H1 (cell line): Measurements from ENCODE around the gene TOR4A. TPM values are rescaled to one million over a fixed set of nuclear protein-coding genes. Genes with fewer than 3 reads are reported as not detected.

Experiments
- CTCF ChIA-PET: fragments of 300-600 bp; sonication (Branson Sonifier 250); formaldehyde crosslinking; loops from one replicate; lab custom pipeline; 2021; ENCODE audit not compliant: partially characterized antibody; lab: Charles Lee
- POLR2A ChIA-PET: fragments of 300-600 bp; sonication (Branson Sonifier 250); formaldehyde crosslinking; loops from one replicate; lab custom pipeline; 2021; ENCODE audit warnings: inconsistent platforms; ENCODE audit not compliant: partially characterized antibody; lab: Charles Lee
- DNase-seq, 2 experiments: peaks; one replicate each; pipeline versions ENCODE4 v3.0.0 to v3.0.0-alpha.2; 2010 to 2022; ENCODE audit warnings: low spot score in 2 of 2, low read depth in 1 of 2, mixed read lengths in 1 of 2
- FAIRE-seq: peaks from 2 replicates; lab custom pipeline; 2011; peaks lifted over from hg19 to GRCh38; lab: Jason Lieb, UNC
- H2AFZ ChIP-seq: 2 replicates; pipeline ENCODE4 v1.8.1; 2012; ENCODE audit warnings: low read length, inconsistent platforms
- H2AK5ac ChIP-seq: 2 replicates; pipeline ENCODE4 v1.6.1; 2013; ENCODE audit warnings: low read depth, low read length
- H2BK120ac ChIP-seq: replicated peaks from 2 replicates; pipeline ENCODE3; 2013; ENCODE audit warnings: low read depth, low read length, inconsistent platforms
- H2BK12ac ChIP-seq: 2 replicates; pipeline ENCODE4 v1.6.1; 2013; ENCODE audit warnings: low read depth, low read length
- H2BK15ac ChIP-seq: 2 replicates; pipeline ENCODE4 v1.6.1; 2013; ENCODE audit warnings: low read length
- H2BK20ac ChIP-seq: 2 replicates; pipeline ENCODE4 v1.6.1; 2013; ENCODE audit warnings: low read length
- H2BK5ac ChIP-seq: 2 replicates; pipeline ENCODE4 v1.6.1; 2013; ENCODE audit warnings: low read depth, low read length
- H3K14ac ChIP-seq: 2 replicates; pipeline ENCODE4 v1.6.1; 2013; ENCODE audit warnings: inconsistent platforms; ENCODE audit not compliant: insufficient read length
- H3K18ac ChIP-seq: 2 replicates; pipeline ENCODE4 v1.6.1; 2013; ENCODE audit warnings: low read length; ENCODE audit errors: extremely low read depth
- H3K23ac ChIP-seq: 2 replicates; pipeline ENCODE4 v1.6.1; 2013; ENCODE audit warnings: inconsistent platforms; ENCODE audit not compliant: insufficient read length
- H3K23me2 ChIP-seq: 2 replicates; pipeline ENCODE4 v1.6.1; 2013; ENCODE audit warnings: low read depth, low read length
- H3K27ac ChIP-seq: 2 replicates; pipeline ENCODE4 v1.6.1; 2011; ENCODE audit warnings: low read depth, low read length, inconsistent platforms
- H3K27me3 ChIP-seq, 4 experiments: replicated peaks in 1 of 4; 1 replicate in 1 of 4; 2 replicates in 3 of 4; pipeline versions ENCODE4 v1.6.1 to v1.8.1; 2011 to 2013; ENCODE audit warnings: low read length in 3 of 4, mild to moderate bottlenecking in 3 of 4, inconsistent platforms in 2 of 4, mixed read lengths in 2 of 4, moderate library complexity in 1 of 4; ENCODE audit not compliant: control insufficient read depth in 3 of 4, insufficient read depth in 3 of 4; ENCODE audit errors: extremely low read depth in 1 of 4
- H3K36me3 ChIP-seq, 4 experiments: 2 replicates each; pipeline versions ENCODE4 v1.6.1 to v1.8.1; 2011 to 2013; ENCODE audit warnings: mild to moderate bottlenecking in 4 of 4, low read length in 3 of 4, moderate library complexity in 2 of 4, control low read depth in 1 of 4, inconsistent platforms in 1 of 4; ENCODE audit not compliant: insufficient read depth in 4 of 4, control insufficient read depth in 2 of 4
- H3K4ac ChIP-seq: replicated peaks from 2 replicates; pipeline ENCODE3; 2013; ENCODE audit warnings: low read length, low read depth, mixed read lengths, inconsistent platforms; ENCODE audit not compliant: insufficient read length
- H3K4me1 ChIP-seq, 4 experiments: replicated peaks in 1 of 4; 1 replicate in 1 of 4; 2 replicates in 3 of 4; pipeline versions ENCODE4 v1.6.1 to v1.8.1; 2011 to 2013; ENCODE audit warnings: low read length in 3 of 4, inconsistent platforms in 2 of 4, mixed read lengths in 1 of 4; ENCODE audit not compliant: insufficient read depth in 4 of 4, control insufficient read depth in 3 of 4
- H3K4me2 ChIP-seq, 2 experiments: 2 replicates each; pipeline versions ENCODE4 v1.6.1 to v1.8.1; 2011 to 2013; ENCODE audit warnings: low read depth in 2 of 2, low read length in 2 of 2, control low read depth in 1 of 2, inconsistent platforms in 1 of 2, mild to moderate bottlenecking in 1 of 2; ENCODE audit not compliant: insufficient read depth in 1 of 2
- H3K4me3 ChIP-seq, 4 experiments: fragments of 200-600, 300-600 bp in 1 of 4; sonication (generic), shearing (Covaris generic), sonication (Bioruptor Twin) in 1 of 4; 2 replicates each; pipeline versions ENCODE4 v1.5.1 to v1.8.1; 2011 to 2016; ENCODE audit warnings: low read length in 4 of 4, low read depth in 3 of 4, control low read depth in 2 of 4, inconsistent platforms in 2 of 4, mild to moderate bottlenecking in 2 of 4, mixed read lengths in 1 of 4, moderate library complexity in 1 of 4; ENCODE audit not compliant: insufficient read depth in 2 of 4; ENCODE audit errors: extremely low read depth in 1 of 4
- H3K56ac ChIP-seq: replicated peaks from 2 replicates; pipeline ENCODE3; 2013; ENCODE audit warnings: low read depth, mild to moderate bottlenecking, mixed read lengths, low read length, inconsistent platforms; ENCODE audit not compliant: insufficient read length
- H3K79me1 ChIP-seq: 2 replicates; pipeline ENCODE4 v1.6.1; 2013; ENCODE audit warnings: low read depth, low read length, control low read depth
- H3K79me2 ChIP-seq, 2 experiments: 2 replicates each; pipeline versions ENCODE4 v1.6.1 to v1.8.1; 2012 to 2013; ENCODE audit warnings: low read length in 2 of 2, mild to moderate bottlenecking in 2 of 2, inconsistent platforms in 1 of 2; ENCODE audit not compliant: insufficient read depth in 2 of 2, control insufficient read depth in 1 of 2
- H3K9ac ChIP-seq, 4 experiments: replicated peaks in 1 of 4; 1 replicate in 1 of 4; 2 replicates in 3 of 4; pipeline versions ENCODE4 v1.6.1 to v1.8.1; 2011 to 2013; ENCODE audit warnings: low read depth in 3 of 4, low read length in 3 of 4, control low read depth in 2 of 4, mild to moderate bottlenecking in 2 of 4, moderate library complexity in 2 of 4, inconsistent platforms in 1 of 4; ENCODE audit errors: extremely low read depth in 1 of 4
- H3K9me3 ChIP-seq, 2 experiments: 2 replicates each; pipeline versions ENCODE4 v1.6.1 to v1.8.1; 2012 to 2013; ENCODE audit warnings: mild to moderate bottlenecking in 2 of 2, moderate library complexity in 2 of 2, control low read depth in 1 of 2, inconsistent platforms in 1 of 2, low read depth in 1 of 2, low read length in 1 of 2, mixed read lengths in 1 of 2; ENCODE audit not compliant: insufficient read depth in 2 of 2
- H4K20me1 ChIP-seq, 2 experiments: replicated peaks in 1 of 2; 2 replicates each; pipeline versions ENCODE3 to v1.8.1; 2011 to 2013; ENCODE audit warnings: inconsistent platforms in 2 of 2, low read length in 2 of 2, mild to moderate bottlenecking in 1 of 2; ENCODE audit not compliant: insufficient read depth in 2 of 2, control insufficient read depth in 1 of 2
- H4K5ac ChIP-seq: 2 replicates; pipeline ENCODE4 v1.6.1; 2013; ENCODE audit warnings: low read length, low read depth, mixed read lengths, inconsistent platforms; ENCODE audit not compliant: insufficient read length
- H4K8ac ChIP-seq: 2 replicates; pipeline ENCODE4 v1.8.0; 2013; ENCODE audit warnings: mild to moderate bottlenecking, moderate library complexity, low read length, inconsistent platforms; ENCODE audit not compliant: insufficient read depth; ENCODE audit errors: extremely low read depth
- H4K91ac ChIP-seq: replicated peaks from 2 replicates; pipeline ENCODE3; 2013; ENCODE audit warnings: low read length, mixed read lengths, inconsistent platforms; ENCODE audit not compliant: insufficient read length
- CEBPB ChIP-seq: IDR thresholded peaks from 2 replicates; pipeline ENCODE4 v1.6.1; 2012; ENCODE audit warnings: low read depth, low read length
- CHD1 ChIP-seq: IDR thresholded peaks from 2 replicates; pipeline ENCODE4 v1.6.1; 2012; ENCODE audit warnings: low read depth, low read length, improper control_type of control experiment
- CHD2 ChIP-seq: IDR thresholded peaks from 2 replicates; pipeline ENCODE4 v1.6.1; 2012; ENCODE audit warnings: low read length, improper control_type of control experiment
- EP300 ChIP-seq, 2 experiments: IDR thresholded peaks; 1 replicate in 1 of 2; 2 replicates in 1 of 2; pipeline ENCODE4 v1.6.1; 2011 to 2012; ENCODE audit warnings: low read depth in 2 of 2, low read length in 2 of 2, mild to moderate bottlenecking in 2 of 2, borderline replicate concordance in 1 of 2, inconsistent platforms in 1 of 2, moderate library complexity in 1 of 2
- FOSL1 ChIP-seq: IDR thresholded peaks from 2 replicates; pipeline ENCODE4 v1.6.1; 2011; ENCODE audit warnings: mild to moderate bottlenecking, low read depth, low read length, moderate library complexity; ENCODE audit not compliant: insufficient read depth
- NRF1 ChIP-seq: IDR thresholded peaks from 2 replicates; pipeline ENCODE4 v1.6.1; 2011; ENCODE audit warnings: mild to moderate bottlenecking, low read depth, low read length, improper control_type of control experiment
- RXRA ChIP-seq: IDR thresholded peaks from 2 replicates; pipeline ENCODE4 v1.6.1; 2011; ENCODE audit warnings: low read depth, mild to moderate bottlenecking, low read length, moderate library complexity; ENCODE audit not compliant: insufficient read depth
- SRF ChIP-seq: IDR thresholded peaks from 2 replicates; pipeline ENCODE4 v1.6.1; 2011; ENCODE audit warnings: mild to moderate bottlenecking, low read depth, low read length, moderate library complexity
- TAF1 ChIP-seq: IDR thresholded peaks from 2 replicates; pipeline ENCODE4 v1.6.1; 2011; ENCODE audit warnings: mild to moderate bottlenecking, low read depth, low read length
- YY1 ChIP-seq: IDR thresholded peaks from 2 replicates; pipeline ENCODE4 v1.6.1; 2011; ENCODE audit warnings: low read depth, mild to moderate bottlenecking, low read length
- WGBS, 2 experiments: shearing (Covaris generic) in 1 of 2; methylation state at CpG; one replicate each; pipeline versions ENCODE4 v1.1.6 to v1.1.7; 2013 to 2015; ENCODE audit warnings: low lambda C conversion rate in 2 of 2, mixed read lengths in 2 of 2, inconsistent platforms in 1 of 2, low coverage in 1 of 2, missing lambda C conversion rate in 1 of 2; ENCODE audit not compliant: insufficient replicate concordance in 2 of 2, insufficient coverage in 1 of 2, insufficient read length in 1 of 2; ENCODE audit errors: extremely low coverage in 1 of 2, missing lambda C conversion rate in 1 of 2; 5-methylcytosine and 5-hydroxymethylcytosine counted together
- polyA plus RNA-seq, 7 experiments: library from polyadenylated mRNA; depleted of rRNA in 3 of 7; stranded (reverse) in 5 of 7; unstranded in 2 of 7; fragments of >200 nt in 5 of 7; fragments of 200-250 nt in 2 of 7; gene quantifications; 1 replicate in 5 of 7; 2 replicates in 1 of 7; 4 replicates in 1 of 7; pipeline versions ENCODE4 v1.2.1 to v1.2.3, GENCODE V29; 2011 to 2013; ENCODE audit warnings: missing spikeins in 2 of 7, mixed read lengths in 2 of 7
- total RNA-seq: library from RNA; stranded (reverse); fragmentation: NEBNext Ultra II Directional; extraction: Animal tissue kit (Norgen Biotek cat#: 25700); gene quantifications from 2 replicates; pipeline ENCODE4 v1.2.1, GENCODE V29; 2021
- TF ChIP-seq, protein P1 (sequence below): IDR thresholded peaks from 2 replicates; pipeline ENCODE4 v1.6.1; 2012; ENCODE audit warnings: low read length, inconsistent platforms

The TOR4A gene
- total and polyA plus RNA-seq, 2 of the 8 experiments (the other 6 are each of a cell fraction or from before 2014, with no cell fraction given) = 8.4 to 9.3 TPM

DNA sequence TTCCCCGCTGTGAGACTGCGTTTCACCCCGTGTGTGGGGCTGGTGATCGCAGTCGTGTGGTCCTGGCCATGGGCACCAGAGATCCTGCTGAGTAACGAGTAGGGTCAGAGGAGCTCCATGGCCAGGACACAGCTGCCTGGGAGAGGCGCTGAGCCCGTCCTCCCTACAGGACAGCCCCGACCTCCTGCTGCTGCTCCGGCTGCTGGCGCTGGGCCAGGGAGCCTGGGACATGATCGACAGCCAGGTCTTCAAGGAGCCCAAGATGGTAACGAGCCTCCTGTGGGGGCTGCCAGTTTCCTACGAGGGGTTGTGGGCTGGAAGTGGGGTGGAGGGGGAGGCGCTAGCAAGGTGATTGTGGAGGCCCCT, 11.4 kb upstream of the TOR4A start:
- Histone ChIP-seq H2BK120ac (no peak overlapping the region), H4K91ac (no peak overlapping the region), H3K23me2 (no peaks in the 10 kb centered on the region), H4K5ac (no peak overlapping the region), H3K4me2 (no peak overlapping the region), H3K4me1 (no peaks in the 10 kb centered on the region), H2BK12ac (no peak overlapping the region), H3K14ac (no peak overlapping the region), H3K9ac (no peak overlapping the region), H2BK5ac (no peak overlapping the region), H3K36me3 (peaks cover 6 to 37% (median 22%) of the 10 kb centered on the region in 4 experiments), H3K27ac (no peak overlapping the region), H3K4me3 (no peak overlapping the region), H4K20me1 (peaks cover 0 to 10% of the 10 kb centered on the region in 2 experiments), H3K23ac (no peak overlapping the region), H2AK5ac (no peak overlapping the region), H3K79me1 (no peaks in the 10 kb centered on the region), H2BK15ac (no peak overlapping the region), H3K4ac (no peak overlapping the region), H3K56ac (no peak overlapping the region)
- FAIRE-seq (no peak), DNase-seq (no peak)
- WGBS, 2 experiments = 98% methylated on average over 9 of the region's 15 CpGs; no CpG with 5 or more reads in 1 of the 2 experiments
- CTCF ChIA-PET = interaction anchor here (1.7 to 2.6 kb wide), 5 partner anchors 8 to 30 kb away, joined by 4 to 11 read pairs (median 5); no protein-coding TSS in a partner anchor
- TF ChIP-seq EP300 (IDR thresholded peaks at IDR 0.05; ENCODE audit: borderline replicate concordance in 1 of 2, low read depth in 2 of 2, low read length in 2 of 2) (no peak), SRF (no peak), RXRA (no peak), YY1 (no peak), TAF1 (no peak), NRF1 (no peak), CEBPB (no peak), FOSL1 (no peak), CHD1 (no peak), CHD2 (no peak)
- TF ChIP-seq, protein P1, sequence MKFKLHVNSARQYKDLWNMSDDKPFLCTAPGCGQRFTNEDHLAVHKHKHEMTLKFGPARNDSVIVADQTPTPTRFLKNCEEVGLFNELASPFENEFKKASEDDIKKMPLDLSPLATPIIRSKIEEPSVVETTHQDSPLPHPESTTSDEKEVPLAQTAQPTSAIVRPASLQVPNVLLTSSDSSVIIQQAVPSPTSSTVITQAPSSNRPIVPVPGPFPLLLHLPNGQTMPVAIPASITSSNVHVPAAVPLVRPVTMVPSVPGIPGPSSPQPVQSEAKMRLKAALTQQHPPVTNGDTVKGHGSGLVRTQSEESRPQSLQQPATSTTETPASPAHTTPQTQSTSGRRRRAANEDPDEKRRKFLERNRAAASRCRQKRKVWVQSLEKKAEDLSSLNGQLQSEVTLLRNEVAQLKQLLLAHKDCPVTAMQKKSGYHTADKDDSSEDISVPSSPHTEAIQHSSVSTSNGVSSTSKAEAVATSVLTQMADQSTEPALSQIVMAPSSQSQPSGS = no peak
- TF ChIP-seq, all 59 proteins: peak for 0
- Histone ChIP-seq H4K8ac (no peak overlapping the region), H2AFZ (no peak overlapping the region), H3K27me3 (no peaks in the 10 kb centered on the region), H2BK20ac (no peak overlapping the region), H3K18ac (no peak overlapping the region), H3K79me2 (no peaks in the 10 kb centered on the region), H3K9me3 (no peaks in the 10 kb centered on the region)
- POLR2A ChIA-PET = interaction anchor here (1.2 to 69.9 kb wide), 3 partner anchors 9 to 137 kb away, joined by 3 to 1462 read pairs (median 1462); partner anchors contain the start of genes CYSRT1, NDOR1, NELFB and RNF208
